Activated T-cell treated with anti-CD3 and anti-CD28 coated beads for 24 hours (primary cell): ENCODE measurements around the gene PAX2.

Experiments used
- DNase-seq: peaks from one replicate; pipeline ENCODE4 v3.0.0-alpha.2; 2020; ENCODE audit warnings: low read depth

The PAX2 gene

DNA sequence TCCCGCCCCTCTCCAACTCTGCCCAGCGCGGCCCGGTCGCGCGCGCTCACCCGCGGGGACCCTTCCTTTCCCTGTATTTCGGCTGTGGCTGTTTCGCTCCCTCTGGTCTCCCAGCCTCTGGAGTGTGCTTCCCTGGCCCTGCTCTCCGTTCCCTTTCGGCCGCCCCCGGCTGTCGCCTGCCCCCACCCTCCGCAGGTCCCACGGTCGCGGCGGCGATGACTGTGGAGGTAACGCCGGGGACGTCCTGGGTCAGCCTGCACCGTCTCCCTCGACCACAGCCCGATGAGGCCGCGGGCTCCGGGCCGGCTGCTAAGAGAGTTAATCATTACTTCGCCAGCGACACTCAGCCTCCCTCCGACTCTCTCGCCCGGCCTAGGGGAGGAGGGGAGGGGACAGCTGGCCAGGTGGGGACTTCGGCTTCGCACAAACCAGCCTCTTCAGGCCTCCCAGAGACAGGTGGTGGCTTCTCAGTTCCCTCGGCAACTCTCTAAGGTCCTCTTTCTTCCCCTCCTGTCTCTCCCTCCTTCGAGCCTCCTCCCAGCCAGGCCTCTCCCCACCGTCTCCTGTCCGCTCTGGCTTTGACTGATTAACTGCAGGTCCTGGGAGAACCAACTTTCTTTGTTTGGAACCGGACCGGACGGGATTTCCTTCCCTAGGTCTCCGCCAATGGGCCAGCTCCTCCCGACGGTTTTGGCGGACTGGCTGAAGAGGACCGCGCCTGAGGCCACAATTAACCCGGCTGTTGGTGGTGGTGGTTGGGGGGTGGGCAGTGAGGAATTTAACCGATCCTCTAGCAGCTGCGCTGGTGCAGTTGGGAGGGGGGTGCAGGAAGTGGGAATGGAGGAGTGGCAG lies 5.6 kb upstream of the PAX2 start:
- no peak for DNase-seq

DNA sequence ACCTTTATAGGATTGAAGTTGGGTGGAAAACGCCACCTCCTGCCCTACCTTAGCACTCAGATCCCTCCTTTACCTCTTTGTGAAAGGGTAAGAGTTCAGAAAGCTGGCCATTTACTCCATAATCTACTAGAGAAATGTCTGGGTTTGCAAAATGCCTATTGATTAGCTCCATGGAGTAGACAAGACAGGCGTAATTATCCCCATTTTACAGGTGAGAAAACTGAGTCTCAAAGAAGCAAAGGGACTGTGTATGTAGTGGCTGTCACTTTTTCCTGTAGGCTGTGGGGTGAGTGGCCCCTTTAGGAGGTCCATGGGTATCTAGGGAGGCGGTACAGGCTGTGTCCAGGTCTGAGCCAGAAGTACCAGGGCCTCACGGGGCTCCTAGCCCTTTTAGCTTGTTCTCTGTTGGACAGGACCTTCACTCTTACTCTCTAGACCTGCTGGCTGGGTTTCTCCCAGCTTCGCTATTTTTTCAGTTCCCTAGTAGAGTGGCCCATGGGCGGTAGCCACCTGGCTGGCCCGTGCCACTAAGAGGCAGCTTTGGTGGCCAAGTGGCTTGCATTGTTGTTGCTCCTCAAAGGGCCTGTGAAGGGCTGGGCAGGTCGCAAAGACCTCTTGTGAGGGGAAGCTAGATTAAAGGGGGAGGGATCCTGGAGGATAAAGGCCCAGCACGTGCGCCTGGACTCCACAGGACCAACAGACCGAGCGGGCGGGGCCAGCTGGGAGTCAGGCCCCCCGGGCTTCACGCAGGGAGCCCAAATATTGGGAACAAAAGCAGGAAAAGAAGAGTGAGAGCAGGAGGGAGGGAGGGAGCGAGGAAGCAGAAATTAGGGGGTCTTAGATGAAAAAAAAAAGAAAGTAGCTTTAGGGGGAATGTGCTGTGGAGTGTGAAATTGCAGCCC lies 4.7 kb upstream of the PAX2 start:
- no peak for DNase-seq

DNA sequence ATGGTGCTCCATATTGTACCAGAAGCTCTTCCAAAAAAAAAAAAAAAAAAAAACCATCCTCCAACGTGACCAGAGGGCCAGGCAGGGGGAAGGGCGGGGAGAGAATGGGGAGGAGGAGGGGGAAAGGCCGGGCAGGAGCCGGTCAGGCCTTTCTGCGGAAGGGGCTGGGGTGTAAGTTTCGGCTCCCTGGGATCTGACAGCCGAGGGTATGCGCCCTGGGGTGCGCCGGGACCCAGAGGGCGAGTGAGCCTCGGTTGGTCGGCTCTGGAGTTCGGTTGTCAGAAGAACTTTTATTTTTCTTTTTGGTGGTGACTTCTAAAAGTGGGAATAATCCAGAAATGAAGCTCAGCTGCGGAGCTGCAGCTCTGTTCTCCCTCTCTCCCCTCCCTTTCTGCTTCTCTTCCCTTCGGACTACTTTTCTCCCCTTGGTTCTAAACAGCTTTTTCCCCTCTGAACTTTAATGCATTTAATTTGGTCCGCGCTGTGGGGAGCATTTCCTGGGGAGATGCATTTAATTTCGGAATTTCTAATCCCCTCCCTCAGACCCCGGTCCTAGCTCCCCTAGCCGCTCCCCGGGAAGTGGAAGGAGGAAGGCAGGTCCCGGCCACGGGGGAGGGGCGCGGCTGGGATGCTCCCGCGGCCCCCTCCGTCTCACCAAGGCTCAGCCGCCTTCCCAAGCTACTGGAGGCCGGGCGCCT lies 3.9 kb upstream of the PAX2 start:
- no peak for DNase-seq

DNA sequence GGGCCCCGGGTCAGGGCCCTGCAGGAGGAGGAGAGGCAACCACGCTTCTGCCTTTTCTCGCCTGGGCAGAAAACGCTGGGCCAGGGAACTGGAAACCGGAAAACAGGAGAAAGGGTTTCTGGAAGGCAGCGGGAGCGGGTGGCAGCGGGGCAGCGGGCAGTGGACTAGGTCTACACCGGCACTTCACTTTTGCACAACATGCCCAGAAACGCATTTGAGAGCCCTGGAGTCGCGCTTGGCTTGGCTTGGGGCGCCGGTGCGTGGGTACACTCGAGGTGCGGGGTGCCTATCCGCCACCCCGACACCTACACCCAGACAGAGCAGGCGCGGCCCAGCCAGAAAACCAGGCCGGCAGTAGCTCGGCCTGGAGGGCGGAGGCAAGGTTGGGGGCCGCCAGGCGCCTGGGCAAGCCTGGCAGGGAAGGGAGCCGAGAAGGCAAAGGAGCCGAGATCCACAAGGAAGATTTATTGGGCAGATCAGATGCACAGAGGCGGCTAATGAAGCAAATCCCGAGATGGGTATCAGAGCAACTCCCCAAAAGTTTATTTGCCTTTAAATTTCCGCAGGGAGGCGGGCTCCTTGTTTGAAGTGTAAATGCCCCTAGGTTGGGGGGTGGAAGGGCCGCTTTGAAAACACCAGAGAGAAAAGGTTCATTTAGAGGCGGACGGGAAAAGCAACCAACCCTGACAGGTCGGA lies 3.2 kb upstream of the PAX2 start:
- no peak for DNase-seq

DNA sequence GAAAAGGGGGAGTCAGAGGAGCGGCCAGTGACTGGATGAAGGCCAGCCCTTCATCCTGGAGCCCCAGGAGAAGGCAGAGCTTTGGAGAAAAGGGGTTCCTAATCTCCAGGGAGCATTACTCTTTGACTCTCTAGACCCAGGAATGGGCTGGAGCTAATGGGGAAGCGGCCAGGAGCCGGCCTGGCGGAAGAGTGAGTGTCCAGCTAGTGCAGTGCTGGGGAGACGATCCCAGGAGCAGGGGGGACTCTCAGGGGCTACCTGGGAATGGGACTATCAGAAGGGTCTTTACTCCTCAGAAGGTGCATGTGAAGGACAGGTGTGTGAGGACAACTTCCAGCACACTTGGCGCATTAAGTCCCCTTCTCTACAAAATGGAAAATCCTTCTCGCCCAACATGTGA lies 2.4 kb upstream of the PAX2 start:
- no peak for DNase-seq

DNA sequence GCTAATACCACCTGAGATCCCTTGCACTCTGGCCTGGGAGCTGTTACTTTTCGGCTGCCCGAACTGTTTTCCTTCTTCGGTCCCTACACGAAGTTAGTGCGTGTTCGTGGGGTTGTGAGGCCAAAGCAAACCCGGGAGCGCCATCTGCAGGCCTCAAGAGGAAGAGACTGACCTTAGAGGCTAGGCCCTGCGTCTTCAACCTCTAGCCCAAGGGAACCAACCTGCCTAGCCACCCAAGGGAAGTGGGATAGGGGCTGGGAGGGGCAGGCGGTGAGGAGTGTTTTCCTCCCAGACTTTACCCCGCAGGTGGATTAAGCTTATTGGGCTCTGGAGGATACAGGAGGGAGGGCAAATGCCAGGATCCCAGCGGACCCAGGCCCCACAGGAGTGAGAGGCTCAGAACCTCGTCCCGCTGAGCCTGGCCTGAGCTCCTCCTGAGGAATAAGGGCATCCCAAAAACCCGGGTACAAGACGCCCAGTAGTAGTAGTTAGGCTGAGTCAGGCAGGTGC lies 1.7 kb upstream of the PAX2 start:
- DNase-seq, result no peak

DNA sequence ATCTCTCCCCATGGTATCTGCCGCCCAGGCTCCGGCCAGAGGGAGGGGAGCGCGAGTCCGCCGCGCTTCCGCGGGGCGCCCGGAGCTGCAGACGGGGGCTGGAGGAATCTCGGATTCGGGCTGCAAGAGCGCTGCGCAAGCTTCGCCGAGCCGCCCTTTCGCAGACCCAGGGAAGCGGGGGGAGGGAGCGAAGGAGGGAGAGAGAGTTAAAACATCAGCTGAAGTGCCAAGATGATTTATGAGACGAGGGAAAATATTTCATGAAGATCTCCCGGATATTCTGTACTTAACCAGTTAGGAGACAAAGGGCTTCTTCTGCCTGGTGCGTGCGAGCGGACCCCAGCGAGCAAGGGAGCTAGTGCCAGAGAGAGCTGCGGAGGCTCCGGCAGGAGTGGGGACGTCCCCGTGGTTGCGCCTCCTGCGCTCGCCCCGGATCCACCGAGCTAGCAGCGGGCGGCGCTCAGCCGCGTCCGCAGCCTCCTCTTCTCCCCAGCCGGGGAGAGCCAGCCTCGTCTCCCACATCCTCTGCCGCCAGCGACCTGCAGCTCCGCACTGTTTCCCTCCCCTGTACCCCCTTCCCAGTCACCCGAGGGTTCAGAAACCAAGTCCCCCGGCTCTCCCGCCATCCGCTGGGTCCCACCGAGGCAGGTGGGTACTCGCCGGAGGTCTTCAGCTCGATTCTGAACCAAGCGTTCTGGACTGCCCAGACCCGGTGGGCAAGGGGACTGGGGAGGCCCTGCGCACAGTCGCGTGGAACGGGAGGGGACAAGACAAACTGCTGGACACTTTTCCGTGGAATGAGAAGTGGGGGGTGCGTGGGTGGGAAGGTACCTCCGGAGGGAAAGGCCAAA lies 1.0 kb upstream of the PAX2 start:
- DNase-seq, result no peak

DNA sequence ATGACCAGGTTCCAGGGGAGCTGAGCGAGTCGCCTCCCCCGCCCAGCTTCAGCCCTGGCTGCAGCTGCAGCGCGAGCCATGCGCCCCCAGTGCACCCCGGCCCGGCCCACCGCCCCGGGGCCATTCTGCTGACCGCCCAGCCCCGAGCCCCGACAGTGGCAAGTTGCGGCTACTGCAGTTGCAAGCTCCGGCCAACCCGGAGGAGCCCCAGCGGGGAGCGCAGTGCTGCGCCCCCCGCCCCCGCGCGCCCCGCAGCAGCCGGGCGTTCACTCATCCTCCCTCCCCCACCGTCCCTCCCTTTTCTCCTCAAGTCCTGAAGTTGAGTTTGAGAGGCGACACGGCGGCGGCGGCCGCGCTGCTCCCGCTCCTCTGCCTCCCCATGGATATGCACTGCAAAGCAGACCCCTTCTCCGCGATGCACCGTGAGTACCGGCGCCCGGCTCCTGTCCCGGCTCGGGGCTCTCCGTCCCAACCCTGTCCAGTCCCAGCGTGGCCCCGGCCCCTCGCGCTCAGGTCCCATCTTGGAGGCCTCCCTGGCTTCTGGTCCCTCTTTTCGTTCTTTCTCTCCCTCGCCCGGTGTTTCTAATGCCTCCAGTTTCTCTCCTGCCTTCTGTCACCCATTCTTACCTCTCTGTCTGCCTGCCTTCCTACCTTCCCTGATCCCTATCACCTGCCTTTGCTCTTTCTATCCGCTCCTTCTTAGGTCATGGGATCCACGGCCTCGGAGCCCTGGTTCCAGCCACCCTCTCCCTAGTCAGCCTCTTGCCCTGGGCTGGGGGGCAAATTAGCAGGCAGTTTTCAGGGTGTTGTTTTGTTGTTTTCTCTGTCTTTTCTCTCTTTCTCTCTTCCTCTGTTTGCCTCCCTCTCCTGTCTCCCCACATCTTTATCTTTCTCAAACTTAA lies 751 bp downstream of the PAX2 start:
- DNase-seq, result no peak

DNA sequence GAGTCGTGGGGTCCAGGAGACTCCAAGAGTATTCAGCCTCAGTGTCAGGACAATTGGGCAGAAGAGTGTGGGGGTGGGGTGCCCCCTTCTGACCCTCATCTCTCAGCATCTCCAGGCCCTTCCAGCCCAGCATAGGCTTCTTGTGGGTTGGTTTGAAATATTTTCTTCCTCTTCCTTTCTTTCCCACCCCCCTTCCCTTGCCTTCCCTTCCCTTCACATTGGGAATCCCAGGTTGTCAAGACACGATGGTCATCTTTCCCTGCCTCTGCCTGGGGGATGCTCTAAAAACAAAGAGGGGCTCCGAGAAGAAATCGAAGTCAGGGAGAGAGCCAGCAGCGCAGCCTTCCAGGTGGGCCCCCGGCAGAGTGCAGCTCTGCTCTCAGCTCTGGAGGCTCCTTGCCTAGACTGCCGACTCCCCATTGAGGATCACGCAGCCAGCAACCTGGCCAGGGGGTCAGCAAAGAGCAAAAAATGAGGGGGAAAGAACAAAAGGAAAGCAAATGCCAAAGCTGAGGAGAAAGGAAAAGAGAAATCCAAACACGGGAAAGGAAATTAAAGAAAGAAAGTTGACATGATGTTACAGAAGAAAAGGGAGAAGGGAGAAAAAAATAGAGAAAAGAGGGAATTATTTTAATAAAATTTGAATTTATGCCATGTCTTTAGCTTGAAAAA lies 1.5 kb downstream of the PAX2 start:
- no peak for DNase-seq

DNA sequence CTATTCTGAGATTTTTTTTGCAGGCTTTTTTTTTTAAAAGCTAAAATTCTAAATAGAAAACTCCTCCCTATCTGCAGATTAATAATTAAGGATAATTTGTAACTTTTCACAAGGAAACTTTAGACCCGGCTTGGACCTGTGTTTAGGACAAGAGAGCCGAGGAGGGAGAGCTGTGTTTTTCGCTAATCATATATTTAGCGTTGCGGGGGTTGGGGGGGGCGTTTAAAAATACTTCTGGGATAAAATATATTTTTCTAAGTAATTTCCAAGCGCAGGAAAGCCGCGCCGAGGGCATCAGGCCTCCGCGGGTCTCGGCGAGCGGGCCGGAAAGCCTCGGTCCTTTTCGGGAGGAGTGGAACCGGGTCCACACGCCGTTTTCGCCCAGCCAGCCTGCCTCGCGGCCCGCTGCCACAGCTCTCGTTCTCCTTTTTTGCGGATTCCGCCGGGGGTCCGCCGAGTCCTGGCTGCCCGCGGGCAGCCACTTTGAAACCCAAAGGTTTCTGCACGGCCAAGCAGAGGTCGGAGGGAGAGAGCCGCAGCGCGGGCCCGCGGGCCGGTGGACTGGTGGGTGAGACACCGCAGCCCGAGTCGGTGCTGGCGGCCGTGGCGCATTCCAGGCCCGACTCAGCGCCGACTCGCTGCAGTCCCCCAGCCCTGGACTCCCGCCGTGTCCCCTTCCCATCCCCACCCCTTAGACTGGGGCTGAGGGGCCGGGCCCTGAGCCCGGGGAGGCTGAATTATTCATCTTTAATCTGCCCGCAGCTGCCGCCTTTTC lies 2.3 kb downstream of the PAX2 start:
- no peak for DNase-seq

DNA sequence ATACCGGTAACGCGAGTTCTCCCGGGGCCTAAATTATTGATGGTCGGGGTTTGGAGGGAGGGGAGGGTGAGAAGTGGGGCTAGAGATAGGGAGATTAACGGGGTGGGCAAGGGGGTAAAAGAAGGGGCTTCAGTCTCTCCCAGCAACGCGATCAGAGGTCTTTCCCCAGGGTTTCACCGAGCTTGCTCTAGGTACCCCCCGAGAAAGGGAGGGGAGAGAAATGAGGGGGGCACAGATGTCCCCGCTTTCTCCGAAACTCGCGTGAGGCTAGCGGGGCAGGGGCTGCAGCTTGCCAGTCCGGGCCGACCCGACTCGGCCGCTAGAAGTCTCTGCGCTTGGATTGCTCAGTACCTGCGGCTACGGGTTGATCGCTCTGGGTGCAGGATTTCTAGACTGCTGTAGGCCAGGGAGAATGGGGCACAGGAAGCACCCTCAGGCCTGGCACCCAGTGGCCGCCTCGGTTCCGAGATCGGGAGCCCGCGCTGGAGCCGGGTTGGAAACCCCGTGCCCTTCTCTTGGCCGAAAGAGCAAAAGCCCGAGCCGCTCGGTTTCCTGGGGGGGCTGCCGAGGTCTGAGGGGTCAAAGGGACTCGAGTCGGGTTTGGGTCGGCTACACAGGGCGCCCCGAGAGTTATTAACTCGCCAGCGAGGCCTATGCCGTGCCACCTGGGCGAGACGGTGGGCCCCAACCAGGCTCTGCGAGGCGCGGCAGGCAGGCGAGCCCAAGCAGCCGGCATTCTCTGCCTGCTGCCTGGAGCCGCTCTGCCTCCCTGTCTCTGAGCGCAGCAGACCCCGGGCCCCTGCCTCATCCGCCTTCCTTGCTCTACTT lies 3.1 kb downstream of the PAX2 start:
- DNase-seq, result no peak

DNA sequence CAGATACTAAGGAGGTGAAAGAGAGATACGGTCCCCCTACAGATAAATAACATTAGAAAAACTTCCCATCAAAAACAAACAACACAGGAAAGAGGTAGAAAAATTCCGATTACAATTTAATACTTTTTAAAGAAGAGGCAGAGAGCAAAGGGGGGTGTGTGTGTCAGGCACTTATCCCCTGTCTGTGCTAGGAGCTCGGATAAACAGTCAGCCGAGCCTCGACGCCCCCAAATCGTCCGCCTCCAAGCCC lies 3.6 kb downstream of the PAX2 start:
- no peak for DNase-seq

DNA sequence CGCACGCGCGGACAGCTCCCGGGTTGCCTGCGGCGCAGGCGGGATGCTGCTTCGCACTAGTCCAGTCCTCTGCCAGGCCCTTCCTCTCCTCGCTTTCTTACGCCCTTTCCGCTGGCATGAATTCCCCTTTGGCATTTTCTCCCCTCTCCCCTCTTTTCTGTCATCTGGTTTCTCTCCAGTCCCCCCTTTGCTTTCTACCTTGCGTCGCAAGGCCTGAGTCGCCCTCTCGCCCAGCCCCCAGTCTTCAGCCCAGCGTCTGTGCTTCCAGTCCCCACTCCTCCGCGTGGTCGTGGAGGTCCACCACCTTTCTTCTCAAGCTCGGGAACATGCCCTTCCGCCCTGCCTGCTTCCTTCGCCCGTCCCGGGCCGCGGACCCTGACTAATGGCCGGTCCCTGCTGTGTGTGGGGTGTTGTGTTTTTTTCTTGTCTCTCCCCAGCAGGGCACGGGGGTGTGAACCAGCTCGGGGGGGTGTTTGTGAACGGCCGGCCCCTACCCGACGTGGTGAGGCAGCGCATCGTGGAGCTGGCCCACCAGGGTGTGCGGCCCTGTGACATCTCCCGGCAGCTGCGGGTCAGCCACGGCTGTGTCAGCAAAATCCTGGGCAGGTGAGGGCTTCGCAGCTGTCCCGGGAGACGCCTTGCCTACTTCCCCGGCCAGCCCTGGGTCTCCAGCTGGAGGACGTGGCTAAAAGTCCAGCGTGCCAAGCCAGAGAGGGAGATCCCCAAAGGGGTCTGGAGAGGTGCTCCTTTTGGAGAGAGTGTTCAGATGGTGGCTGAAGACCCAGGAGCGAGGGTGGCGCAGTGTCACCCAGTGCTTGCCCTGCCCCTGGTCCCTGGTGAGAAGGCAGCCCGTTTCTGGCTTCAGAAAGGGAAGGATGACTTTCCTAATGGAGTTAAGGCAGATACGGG lies 4.2 kb downstream of the PAX2 start:
- DNase-seq, result no peak

DNA sequence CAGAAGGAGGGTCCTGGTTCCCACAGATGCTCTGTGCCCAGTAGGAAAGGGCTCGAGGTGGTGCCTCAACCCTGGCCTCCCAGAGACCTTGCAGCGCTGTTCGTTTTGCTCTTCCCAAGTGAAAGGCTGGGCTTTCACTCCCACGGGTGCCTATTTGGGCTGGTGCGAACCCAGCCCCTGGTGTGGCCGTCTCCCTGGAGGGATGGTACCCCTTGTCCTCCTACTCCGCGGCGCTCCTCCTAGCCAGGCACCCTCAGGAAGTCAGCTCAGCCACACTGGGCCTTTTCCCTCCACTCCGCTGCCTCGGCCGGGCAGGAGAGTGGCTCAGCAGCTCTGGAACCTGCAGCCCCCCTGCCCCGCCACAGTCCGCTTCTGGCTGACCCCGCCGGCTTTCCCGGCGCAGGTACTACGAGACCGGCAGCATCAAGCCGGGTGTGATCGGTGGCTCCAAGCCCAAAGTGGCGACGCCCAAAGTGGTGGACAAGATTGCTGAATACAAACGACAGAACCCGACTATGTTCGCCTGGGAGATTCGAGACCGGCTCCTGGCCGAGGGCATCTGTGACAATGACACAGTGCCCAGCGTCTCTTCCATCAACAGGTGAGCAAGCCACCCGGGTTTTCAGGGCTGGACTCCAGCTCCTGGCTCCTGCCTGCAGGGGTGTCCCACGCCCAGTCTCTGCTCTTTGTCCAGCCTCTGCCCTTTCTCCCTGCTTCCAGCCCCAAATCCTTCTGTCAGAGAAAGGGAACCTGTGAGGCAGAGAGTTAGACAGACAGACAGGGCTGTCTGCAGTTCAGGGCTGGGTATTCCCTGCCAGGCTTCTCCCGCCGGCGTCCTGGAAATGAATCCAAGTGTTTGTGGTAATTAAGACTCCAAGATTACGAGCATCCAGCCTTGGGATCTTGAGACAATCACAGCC lies 5.2 kb downstream of the PAX2 start:
- DNase-seq, result no peak

DNA sequence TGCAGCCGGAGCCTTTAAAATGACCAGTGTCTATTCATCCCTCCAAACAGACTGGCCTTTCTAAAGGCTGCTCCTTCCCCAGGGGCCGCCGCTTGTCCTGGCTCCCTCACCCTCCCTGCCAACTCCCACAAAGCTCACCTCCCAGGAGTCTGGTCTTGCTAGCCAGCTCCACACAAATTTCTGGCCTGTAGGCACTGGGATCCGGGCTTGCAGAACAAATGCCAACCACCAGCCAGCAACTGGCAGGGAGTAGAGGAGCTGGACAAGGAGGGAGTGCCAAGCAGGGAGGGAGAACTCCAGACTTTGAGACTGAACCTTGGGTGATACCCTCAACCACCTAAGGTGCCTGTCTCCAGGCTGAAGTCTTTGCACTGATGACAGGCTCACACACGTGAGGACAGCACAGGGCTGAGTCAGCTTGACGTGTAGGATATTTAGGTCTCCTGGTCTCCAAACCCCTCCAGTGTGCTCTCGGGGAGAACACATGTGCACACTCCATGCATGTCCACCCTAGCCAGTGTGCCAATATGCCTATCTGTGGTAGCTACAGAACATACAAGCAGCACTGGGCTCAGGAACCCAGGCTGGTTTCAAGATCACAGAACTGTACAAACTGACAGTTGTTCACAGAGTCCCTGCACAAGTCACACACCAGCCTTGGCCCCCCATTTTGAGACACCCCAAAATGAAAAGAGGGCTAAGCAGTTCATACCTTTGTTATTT lies 6.0 kb downstream of the PAX2 start:
- no peak for DNase-seq
